ENCODE measurements around the gene PLK1. TPM values are rescaled to one million over a fixed set of nuclear protein-coding genes. Genes with fewer than 3 reads are reported as not detected.
"Not testable (repeated sequence)": the region's sequence is repeated elsewhere in the genome, so short reads cannot be mapped to it uniquely, and the experiment has no call there.

Gene PLK1
- total RNA-seq = 108 and 119 TPM in 2 replicates
- long read RNA-seq, full-length matches to known transcripts = 65 of 79 reads
- long read RNA-seq, partial matches to known transcripts = 7 of 79 reads
- long read RNA-seq, other reads (novel, unspliced or antisense) = 7 of 79 reads

- Mint-ChIP-seq H3K27ac (ENCODE audit: unreplicated experiment) (peak within 1 kb of the TSS; percentile 88), H3K36me3 (ENCODE audit: low read depth) (peaks cover 5% of the 10 kb centered on the region), H3K4me1 (peaks cover 36% of the 10 kb centered on the region), H3K4me3 (peak within 1 kb of the TSS; percentile 98), H3K27me3 (ENCODE audit: low read depth) (no peaks in the 10 kb centered on the region), H3K9me3 (no peaks in the 10 kb centered on the region)
- peak; percentile 56 for TF ChIP-seq CTCF (conservative IDR thresholded peaks at IDR 0.05)
- peak; percentile 80 for DNase-seq (ENCODE audit: low read depth, low spot score)
Observed at GRCh38 chr16:23678430-23679273, at the start of gene PLK1. Gene PLK1 (plus strand): TSS chr16:23678889. CDS start chr16:23678933, 44 bp downstream.

- H3K36me3 Mint-ChIP-seq (ENCODE audit: low read depth) = peaks cover 10% of the 10 kb centered on the region
- TF ChIP-seq CTCF (conservative IDR thresholded peaks at IDR 0.05) = no peak
- no peaks in the 10 kb centered on the region for H3K4me1 Mint-ChIP-seq
- H3K27me3 Mint-ChIP-seq (ENCODE audit: low read depth) = no peaks in the 10 kb centered on the region
- H3K9me3 Mint-ChIP-seq = no peaks in the 10 kb centered on the region
- no peak overlapping the region for H3K4me3 Mint-ChIP-seq
- no peak for DNase-seq (ENCODE audit: low read depth, low spot score)
- H3K27ac Mint-ChIP-seq (ENCODE audit: unreplicated experiment) = no peak overlapping the region
Observed at GRCh38 chr16:23629516-23629915, 49.2 kb upstream of the PLK1 start.

GRCh38 chr16:23631874-23632273 is 46.8 kb upstream of the PLK1 start:
- DNase-seq (ENCODE audit: low read depth, low spot score); H3K4me3 Mint-ChIP-seq; H3K4me1 Mint-ChIP-seq; H3K27me3 Mint-ChIP-seq (ENCODE audit: low read depth); H3K9me3 Mint-ChIP-seq; H3K27ac Mint-ChIP-seq (ENCODE audit: unreplicated experiment); H3K36me3 Mint-ChIP-seq (ENCODE audit: low read depth): not testable (repeated sequence)

GRCh38 chr16:23634461-23635036 is 44.1 kb upstream of the PLK1 start:
- no peak for DNase-seq (ENCODE audit: low read depth, low spot score)
- no peak for TF ChIP-seq CTCF (conservative IDR thresholded peaks at IDR 0.05)
- H3K4me3 Mint-ChIP-seq = no peak overlapping the region

GRCh38 chr16:23635958-23636357 is 42.7 kb upstream of the PLK1 start:
- Mint-ChIP-seq H3K4me3 (no peak overlapping the region), H3K27ac (ENCODE audit: unreplicated experiment) (no peak overlapping the region), H3K27me3 (ENCODE audit: low read depth) (no peaks in the 10 kb centered on the region), H3K36me3 (ENCODE audit: low read depth) (peaks cover 7% of the 10 kb centered on the region), H3K4me1 (peaks cover 14% of the 10 kb centered on the region), H3K9me3 (no peaks in the 10 kb centered on the region)
- DNase-seq (ENCODE audit: low read depth, low spot score) = no peak
- TF ChIP-seq CTCF (conservative IDR thresholded peaks at IDR 0.05) = no peak

More at GRCh38 chr16:23634461-23635036, 44.1 kb upstream of the PLK1 start:
- H3K4me1 Mint-ChIP-seq = peaks cover 5% of the 10 kb centered on the region
- peaks cover 9% of the 10 kb centered on the region for H3K36me3 Mint-ChIP-seq (ENCODE audit: low read depth)
- no peaks in the 10 kb centered on the region for H3K27me3 Mint-ChIP-seq (ENCODE audit: low read depth)
- no peak overlapping the region for H3K27ac Mint-ChIP-seq (ENCODE audit: unreplicated experiment)
- no peaks in the 10 kb centered on the region for H3K9me3 Mint-ChIP-seq

GRCh38 chr16:23640615-23640930 is 38.1 kb upstream of the PLK1 start:
- H3K27me3 Mint-ChIP-seq (ENCODE audit: low read depth) = no peaks in the 10 kb centered on the region
- peak overlapping the region; percentile 99 for H3K27ac Mint-ChIP-seq (ENCODE audit: unreplicated experiment)
- H3K36me3 Mint-ChIP-seq (ENCODE audit: low read depth) = peaks cover 4% of the 10 kb centered on the region
- no peak for DNase-seq (ENCODE audit: low read depth, low spot score)
- TF ChIP-seq CTCF (conservative IDR thresholded peaks at IDR 0.05) = no peak
- H3K4me3 Mint-ChIP-seq = peak overlapping the region; percentile 100
- H3K9me3 Mint-ChIP-seq = no peaks in the 10 kb centered on the region
- H3K4me1 Mint-ChIP-seq = peaks cover 29% of the 10 kb centered on the region
